ENCODE results near the gene STAT5B. TPM values are rescaled to one million over a fixed set of nuclear protein-coding genes. Genes with fewer than 3 reads are reported as not detected.

The STAT5B gene
- total and polyA plus RNA-seq, 2 of the 13 experiments (the other 11 are each of a cell fraction or from before 2014, with no cell fraction given) = 21.0 to 42.8 TPM

DNA sequence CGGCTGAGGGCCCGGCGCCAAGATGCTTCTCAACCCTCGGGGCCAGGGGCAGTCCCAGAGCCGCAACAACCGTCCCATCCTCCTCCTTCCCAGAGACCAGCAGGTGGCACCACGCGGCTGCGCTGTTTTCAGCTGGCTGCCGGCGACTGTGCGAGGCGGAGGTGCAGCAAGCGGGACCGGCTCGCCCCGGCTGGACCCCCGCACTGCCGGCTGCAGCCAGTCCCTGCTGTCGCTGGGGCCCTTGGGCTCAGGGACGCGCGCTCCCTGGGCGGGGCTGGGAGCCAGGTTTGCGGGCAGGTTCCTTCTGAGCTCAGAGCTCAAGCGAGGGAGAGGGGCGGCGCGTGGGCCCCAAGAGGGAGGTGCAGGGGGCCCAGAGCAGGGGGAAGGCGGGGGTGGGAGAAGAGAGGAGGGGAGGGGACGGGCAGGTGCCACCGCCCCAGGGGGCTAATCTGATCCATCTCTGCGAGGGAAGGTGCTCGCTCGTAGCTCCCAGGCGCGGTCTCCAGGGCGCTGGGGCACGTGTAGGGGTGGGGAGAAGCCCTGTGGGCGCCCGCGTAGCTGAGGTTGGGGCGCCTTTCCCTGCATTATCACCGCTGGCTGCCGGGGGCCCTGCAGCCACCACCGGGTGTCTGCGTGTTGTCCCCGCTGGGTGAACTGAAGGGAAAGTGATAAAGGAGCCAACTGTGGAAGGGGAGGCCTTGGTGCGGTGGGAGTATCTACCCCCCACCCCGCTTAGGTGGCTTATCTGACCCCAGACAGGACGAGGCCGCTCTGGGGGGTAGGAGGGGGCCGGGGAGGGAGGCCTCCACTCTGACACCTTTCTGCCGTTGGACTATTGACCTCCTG is 36.3 kb upstream of the STAT5B start (continued):
- TF ChIP-seq ZBED4 (CRISPR knock-in tag; IDR thresholded peaks at IDR 0.05; ENCODE audit: borderline replicate concordance) (peak; percentile 75; the same call in 1 of the 2 replicates), CC2D1A (CRISPR knock-in tag; IDR thresholded peaks at IDR 0.05) (no peak), ZSCAN31 (CRISPR knock-in tag; IDR thresholded peaks at IDR 0.05; ENCODE audit: low read depth) (peak; percentile 97), EP300 (IDR thresholded peaks at IDR 0.05; ENCODE audit: low read depth in 2 of 2, low read length in 2 of 2) (peak in 1 of 2 experiments; percentile 13; a peak in 1 of 4 replicates), EP300 (CRISPR knock-in tag; IDR thresholded peaks at IDR 0.05; ENCODE audit: borderline replicate concordance) (no peak), ZNF232 (CRISPR knock-in tag; IDR thresholded peaks at IDR 0.05; ENCODE audit: borderline replicate concordance) (0 out of 2 replicates have a peak, but pooled peaks have one; percentile 15), KLF15 (CRISPR knock-in tag; IDR thresholded peaks at IDR 0.05; ENCODE audit: borderline replicate concordance) (no peak), MAFK (conservative IDR thresholded peaks at IDR 0.05 in 1 of 2, IDR thresholded peaks at IDR 0.05 in 1 of 2; ENCODE audit: low read length in 2 of 2) (no peak), ELK4 (CRISPR knock-in tag; IDR thresholded peaks at IDR 0.05; ENCODE audit: borderline replicate concordance) (no peak), TRAFD1 (CRISPR knock-in tag; IDR thresholded peaks at IDR 0.05; ENCODE audit: borderline replicate concordance) (no peak; the same call in 1 of the 2 replicates), SIN3B (IDR thresholded peaks at IDR 0.05; ENCODE audit: low read length) (0 out of 2 replicates have a peak, but pooled peaks have one; percentile 55), NR1H2 (CRISPR knock-in tag; IDR thresholded peaks at IDR 0.05; ENCODE audit: borderline replicate concordance, low read depth) (no peak), EEA1 (CRISPR knock-in tag; IDR thresholded peaks at IDR 0.05; ENCODE audit: borderline replicate concordance) (peak; percentile 92; the same call in 1 of the 2 replicates)
- TF ChIP-seq, protein P1, sequence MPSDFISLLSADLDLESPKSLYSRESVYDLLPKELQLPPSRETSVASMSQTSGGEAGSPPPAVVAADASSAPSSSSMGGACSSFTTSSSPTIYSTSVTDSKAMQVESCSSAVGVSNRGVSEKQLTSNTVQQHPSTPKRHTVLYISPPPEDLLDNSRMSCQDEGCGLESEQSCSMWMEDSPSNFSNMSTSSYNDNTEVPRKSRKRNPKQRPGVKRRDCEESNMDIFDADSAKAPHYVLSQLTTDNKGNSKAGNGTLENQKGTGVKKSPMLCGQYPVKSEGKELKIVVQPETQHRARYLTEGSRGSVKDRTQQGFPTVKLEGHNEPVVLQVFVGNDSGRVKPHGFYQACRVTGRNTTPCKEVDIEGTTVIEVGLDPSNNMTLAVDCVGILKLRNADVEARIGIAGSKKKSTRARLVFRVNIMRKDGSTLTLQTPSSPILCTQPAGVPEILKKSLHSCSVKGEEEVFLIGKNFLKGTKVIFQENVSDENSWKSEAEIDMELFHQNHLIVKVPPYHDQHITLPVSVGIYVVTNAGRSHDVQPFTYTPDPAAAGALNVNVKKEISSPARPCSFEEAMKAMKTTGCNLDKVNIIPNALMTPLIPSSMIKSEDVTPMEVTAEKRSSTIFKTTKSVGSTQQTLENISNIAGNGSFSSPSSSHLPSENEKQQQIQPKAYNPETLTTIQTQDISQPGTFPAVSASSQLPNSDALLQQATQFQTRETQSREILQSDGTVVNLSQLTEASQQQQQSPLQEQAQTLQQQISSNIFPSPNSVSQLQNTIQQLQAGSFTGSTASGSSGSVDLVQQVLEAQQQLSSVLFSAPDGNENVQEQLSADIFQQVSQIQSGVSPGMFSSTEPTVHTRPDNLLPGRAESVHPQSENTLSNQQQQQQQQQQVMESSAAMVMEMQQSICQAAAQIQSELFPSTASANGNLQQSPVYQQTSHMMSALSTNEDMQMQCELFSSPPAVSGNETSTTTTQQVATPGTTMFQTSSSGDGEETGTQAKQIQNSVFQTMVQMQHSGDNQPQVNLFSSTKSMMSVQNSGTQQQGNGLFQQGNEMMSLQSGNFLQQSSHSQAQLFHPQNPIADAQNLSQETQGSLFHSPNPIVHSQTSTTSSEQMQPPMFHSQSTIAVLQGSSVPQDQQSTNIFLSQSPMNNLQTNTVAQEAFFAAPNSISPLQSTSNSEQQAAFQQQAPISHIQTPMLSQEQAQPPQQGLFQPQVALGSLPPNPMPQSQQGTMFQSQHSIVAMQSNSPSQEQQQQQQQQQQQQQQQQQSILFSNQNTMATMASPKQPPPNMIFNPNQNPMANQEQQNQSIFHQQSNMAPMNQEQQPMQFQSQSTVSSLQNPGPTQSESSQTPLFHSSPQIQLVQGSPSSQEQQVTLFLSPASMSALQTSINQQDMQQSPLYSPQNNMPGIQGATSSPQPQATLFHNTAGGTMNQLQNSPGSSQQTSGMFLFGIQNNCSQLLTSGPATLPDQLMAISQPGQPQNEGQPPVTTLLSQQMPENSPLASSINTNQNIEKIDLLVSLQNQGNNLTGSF (CRISPR knock-in tag; IDR thresholded peaks at IDR 0.05) = no peak
